Activated CD8-positive, alpha-beta memory T cell treated with anti-CD3 and anti-CD28 coated beads, Interleukin-2, amount 50 U/mL, for 4 hours (primary cell): ENCODE measurements around the gene RAD54L2.
"Not testable (repeated sequence)": the region's sequence is repeated elsewhere in the genome, so short reads cannot be mapped to it uniquely, and the experiment has no call there.

Experiments
- DNase-seq: peaks from one replicate; pipeline ENCODE4 v3.0.0-alpha.2; 2020

RAD54L2 gene

GRCh38 chr3:51538459-51539290 lies at the start of gene RAD54L2:
TSS of gene RAD54L2 (plus strand) at chr3:51538719. CDS start at chr3:51590421, 51,702 bp downstream.
- peak; percentile 79 for DNase-seq

- peak; percentile 81 for DNase-seq
Observed at GRCh38 chr3:51498876-51499738, 39.4 kb upstream of the RAD54L2 start.

GRCh38 chr3:51500632-51501131 lies 37.8 kb upstream of the RAD54L2 start:
- DNase-seq, result no peak

GRCh38 chr3:51501833-51502561 lies 36.5 kb upstream of the RAD54L2 start:
- peak; percentile 81 for DNase-seq

DNA sequence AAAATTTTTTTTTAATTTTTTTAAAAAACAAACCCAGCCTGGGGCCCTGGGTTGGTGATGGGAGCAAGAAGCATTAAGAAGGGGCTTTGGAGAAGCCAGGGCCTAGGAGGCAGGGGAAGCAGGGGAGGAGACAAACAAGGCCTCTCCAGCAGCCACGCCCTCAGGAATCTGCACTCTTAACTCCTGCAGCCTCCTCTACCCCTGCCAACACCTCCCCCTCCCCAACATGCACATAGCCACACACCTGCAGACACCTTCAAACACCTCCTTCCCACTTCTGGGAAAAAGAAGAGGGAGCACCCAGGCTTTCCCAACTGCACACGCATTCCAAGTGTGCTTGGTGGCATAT lies 36.0 kb upstream of the RAD54L2 start:
- no peak for DNase-seq

DNA sequence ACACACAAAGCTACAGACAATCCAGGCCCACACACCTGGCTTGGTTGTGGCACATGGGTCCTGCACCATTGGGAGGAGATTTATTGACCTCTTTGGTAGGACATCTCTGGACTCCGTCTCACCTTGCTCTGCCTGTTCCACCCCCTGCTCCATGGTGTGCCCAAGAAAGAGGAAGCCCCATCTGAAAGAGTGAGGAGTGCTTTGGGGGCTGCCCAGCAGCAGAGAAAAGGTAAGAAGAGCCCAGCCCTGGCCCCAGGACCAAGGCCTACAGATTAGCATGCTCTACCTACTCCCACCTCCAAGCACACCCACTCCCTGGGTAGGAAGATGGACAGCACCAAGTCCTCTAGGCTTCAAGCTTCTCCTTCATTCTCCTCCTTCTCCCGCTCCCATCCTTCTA lies 35.5 kb upstream of the RAD54L2 start:
- no peak for DNase-seq

GRCh38 chr3:51508255-51508654 lies 30.3 kb upstream of the RAD54L2 start:
- no peak for DNase-seq

- DNase-seq, result no peak
Observed at GRCh38 chr3:51510996-51511395, 27.5 kb upstream of the RAD54L2 start.

DNA sequence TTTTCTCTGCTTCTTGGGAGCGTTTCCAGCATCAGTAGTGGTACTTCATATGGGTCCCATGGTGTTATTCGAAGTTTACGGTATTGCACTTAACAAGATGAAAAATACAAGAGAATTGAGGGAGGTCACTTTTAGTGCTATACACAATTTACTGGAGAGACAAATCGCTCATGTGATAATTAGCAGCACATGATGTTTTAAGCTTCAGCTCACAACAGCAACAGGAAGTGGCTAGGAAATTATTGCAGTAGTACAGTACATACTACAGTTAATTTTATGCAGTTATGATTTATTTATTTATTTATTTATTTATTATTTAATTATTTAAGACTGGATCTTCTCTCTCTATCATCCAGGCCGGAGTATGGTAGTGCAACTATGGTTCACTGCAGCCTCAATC lies 24.3 kb upstream of the RAD54L2 start:
- DNase-seq, result no peak

GRCh38 chr3:51519848-51520247 lies 18.7 kb upstream of the RAD54L2 start:
- DNase-seq, result no peak

DNA sequence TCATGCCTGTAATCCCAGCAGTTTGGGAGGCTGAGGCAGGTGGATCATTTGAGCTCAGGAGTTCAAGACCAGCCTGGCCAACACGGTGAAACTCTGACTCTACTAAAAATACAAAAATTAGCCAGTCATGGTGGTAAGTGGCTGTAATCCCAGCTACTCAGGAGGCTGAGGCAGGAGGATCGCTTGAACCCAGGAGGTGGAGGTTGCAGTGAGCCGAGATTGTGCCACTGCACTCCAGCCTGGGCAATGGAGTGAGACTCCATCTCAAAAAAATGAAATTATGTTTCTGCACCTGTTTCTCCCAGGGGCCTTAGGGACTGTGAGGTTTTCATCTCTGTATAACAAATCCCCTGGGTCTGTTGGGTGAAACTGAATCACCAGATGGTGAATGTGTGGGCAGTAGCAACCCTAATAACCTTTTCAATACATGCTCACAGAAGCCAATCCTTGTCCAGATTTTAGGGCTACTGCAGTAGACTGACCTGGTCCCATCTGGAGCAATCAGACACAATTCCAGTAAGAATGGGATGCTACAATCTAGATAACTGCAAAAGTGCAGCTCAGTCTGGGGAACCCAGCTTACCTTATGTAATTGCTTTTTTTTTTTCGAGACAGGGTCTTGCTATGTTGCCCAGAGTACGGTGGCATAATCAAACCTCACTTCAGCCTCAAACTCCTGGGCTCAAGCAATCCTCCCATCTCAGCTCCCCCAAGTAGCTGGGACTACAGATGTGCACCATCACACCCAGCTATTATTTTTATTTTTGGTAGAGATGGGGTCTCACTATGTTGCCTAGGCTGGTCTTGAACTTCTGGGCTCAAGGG lies 17.4 kb upstream of the RAD54L2 start:
- DNase-seq, result not testable (repeated sequence)

DNA sequence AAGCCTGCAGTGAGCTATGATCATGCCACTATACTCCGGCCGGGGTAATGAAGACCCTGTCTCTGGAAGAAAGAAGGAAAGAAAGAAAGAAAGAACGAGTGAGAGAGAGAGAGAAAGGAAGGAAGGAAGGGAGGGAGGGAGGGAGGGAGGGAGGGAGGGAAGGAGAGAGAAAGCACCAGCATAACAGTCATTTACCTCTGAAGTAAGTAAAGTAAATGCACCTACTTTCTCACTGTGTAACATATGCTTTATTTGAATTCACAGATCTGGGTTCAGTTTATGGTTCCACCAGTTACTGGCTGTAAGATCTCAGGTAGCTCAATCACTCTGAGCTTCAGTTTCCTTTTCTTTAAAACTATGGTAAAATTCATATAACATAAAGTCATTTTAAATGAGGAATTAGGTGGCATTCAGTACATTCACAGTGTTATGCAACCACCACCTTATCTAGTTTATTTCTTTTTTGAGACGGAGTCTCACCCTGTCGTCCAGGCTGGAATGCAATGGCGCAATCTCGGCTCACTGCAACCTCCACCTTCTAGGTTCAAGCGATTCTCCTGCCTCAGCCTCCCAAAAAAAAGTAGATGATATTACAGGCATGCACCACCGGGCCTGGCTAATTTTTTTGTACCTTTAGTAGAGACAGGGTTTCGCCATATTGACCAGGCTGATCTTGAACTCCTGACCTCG lies 16.1 kb upstream of the RAD54L2 start:
- no peak for DNase-seq

GRCh38 chr3:51524874-51525273 lies 13.6 kb upstream of the RAD54L2 start:
- DNase-seq, result not testable (repeated sequence)

DNA sequence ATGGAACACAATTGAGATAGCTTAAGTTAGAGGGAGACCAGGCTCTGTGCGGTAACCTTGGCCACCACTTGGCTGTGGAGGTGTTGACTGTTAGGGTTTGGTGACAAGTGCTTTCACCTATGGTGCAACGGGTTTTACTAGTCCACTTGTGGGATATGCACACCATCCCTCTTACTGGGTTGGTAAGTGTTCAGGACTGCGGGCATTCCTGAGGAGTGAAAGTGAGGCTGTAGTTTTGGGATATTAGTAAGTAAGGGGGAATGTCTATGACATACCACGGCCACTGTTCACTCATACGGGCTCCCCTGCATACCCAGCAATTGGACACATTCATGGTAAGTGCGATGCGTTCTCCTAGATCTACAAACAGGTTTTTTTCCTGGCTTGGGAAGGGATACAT lies 8.0 kb upstream of the RAD54L2 start:
- DNase-seq, result no peak

DNA sequence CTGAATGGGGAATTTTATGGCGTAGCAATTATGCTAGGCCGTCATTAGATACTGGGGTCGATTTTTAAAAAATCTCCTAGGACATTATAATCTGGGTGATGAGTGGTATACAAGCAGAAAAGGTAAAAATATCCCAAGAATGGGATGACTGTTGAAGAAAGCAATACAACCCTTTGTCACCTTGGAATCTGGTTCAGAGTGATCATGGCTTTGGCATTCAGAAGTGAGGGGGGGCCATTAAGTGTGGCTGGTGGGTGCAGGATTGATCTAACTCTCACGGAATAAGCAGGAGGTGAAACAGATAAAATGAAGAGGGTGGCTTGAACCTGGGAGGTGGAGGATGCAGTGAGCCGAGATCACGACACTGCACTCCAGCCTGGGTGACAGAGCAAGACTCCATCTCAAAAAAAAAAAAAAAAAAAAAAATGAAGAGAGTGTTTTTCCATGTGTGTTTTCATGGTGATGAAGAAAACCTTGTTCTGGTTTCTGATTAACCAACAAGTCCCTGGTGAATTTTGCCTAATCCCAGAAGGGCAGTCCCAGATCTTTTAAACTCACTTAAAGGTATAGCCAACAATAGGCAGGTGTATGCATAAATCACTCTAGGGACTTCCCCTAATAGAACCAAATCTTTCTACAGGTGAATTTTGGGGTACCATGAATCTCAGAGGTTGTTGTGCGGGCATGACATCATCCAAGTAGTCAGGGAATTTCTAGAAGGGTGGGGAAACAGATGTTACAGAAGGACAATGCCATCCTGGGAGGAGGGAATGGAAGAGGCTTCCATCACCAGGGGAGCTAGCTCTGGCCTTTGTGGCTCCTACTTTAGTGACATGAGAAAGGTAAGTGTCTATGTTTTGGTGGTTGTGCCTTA lies 3.1 kb upstream of the RAD54L2 start:
- no peak for DNase-seq

DNA sequence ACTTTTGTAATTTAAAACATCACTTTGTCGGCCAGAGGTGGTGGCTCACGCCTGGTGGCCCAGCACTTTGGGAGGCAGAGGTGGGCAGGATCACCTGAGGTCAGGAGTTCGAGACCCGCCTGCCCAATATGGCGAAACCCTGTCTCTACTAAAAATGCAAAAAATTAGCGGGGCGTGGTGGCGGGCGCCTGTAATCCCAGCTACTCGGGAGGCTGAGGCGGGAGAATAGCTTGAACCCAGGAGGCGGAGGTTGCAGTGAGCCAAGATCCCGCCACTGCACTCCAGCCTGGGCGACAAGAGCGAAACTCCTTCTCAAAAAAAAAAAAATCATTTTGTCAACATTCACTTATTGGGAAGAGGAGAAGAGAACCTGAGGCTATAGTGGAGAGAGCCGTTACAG lies 888 bp upstream of the RAD54L2 start:
- DNase-seq, result not testable (repeated sequence)

DNA sequence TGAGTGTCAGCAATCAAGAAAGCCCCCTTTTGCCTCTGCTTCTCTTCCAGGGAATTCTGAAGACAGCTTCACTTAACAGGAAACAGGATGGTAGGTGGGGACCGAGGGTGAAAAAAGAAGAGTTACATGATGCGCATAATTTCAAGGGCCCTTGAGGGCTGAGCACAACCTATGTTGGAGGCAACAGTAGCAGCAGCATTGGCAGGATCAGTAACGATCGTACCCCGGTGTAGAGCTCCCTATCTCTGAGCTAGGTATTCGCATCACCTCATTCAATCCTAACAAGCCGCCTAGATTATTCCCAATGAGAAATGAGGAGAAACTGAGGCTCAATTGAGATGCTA lies 432 bp upstream of the RAD54L2 start:
- DNase-seq, result no peak

DNA sequence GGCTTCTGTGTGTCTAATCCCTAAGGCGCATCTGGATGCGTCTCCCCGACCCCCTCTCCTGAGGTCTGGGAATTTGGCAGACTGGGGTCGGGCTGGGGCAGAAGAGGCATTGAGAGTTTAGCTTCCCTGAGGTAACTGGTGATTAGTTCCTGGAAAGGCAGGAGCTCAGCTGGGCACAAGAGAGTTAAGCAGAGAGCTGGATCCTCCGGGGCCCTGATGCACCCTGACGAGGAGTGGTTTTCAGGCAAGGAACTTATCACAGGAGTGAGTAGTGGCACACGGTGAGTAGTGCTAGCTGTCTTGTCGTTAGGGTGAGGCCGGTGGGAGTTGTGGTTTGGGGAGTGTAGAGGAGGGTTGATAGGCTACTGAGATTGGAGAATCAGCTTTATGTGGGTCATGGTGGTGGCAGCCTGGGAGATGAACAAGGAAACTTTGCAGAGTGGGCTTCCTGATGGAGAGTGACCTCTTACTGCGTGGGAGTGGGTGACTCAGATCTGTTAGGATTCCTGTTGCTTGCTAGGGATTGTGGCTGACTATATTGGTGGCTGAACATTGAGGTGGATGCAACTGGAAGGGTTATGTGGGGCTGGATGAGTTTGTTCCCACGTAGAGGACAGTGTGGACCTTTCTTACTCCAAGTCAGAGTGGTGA lies 897 bp downstream of the RAD54L2 start:
- peak; percentile 35 for DNase-seq

DNA sequence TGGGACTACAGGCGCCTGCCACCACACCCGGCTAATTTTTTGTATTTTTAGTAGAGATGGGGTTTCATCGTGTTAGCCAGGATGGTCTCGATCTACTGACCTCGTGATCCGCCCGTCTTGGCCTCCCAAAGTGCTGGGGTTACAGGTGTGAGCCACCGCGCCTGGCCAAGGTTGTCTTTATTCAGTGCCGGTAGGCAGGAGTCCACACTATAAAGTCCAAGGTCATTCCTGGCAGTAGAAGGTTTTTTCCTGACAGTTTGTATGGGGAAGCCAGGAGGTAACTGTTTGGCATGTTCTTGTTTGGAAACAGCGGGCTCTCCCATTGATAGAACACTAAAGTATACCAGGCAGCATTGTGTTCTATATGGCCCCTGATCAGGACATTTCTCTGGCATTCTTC lies 4.1 kb downstream of the RAD54L2 start:
- DNase-seq, result not testable (repeated sequence)
